Mesothelial cell of epicardium (in vitro differentiated cells): ENCODE results near the gene PTGFR. TPM values are rescaled to one million over a fixed set of nuclear protein-coding genes. Genes with fewer than 3 reads are reported as not detected.

Experiments used
- DNase-seq, 2 experiments: peaks; one replicate each; pipeline ENCODE4 v3.0.0; 2021; ENCODE audit warnings: low spot score in 2 of 2; ENCODE audit not compliant: unreplicated experiment in 2 of 2
- H3K27ac Mint-ChIP-seq: 2 replicates; pipeline ENCODE4 v1.8.0; 2021; ENCODE audit warnings: mixed read lengths
- H3K27me3 Mint-ChIP-seq: 2 replicates; pipeline ENCODE4 v1.8.0; 2021; ENCODE audit warnings: low read depth, mixed read lengths
- H3K36me3 Mint-ChIP-seq: 2 replicates; pipeline ENCODE4 v1.8.0; 2021; ENCODE audit warnings: mixed read lengths
- H3K4me1 Mint-ChIP-seq: 2 replicates; pipeline ENCODE4 v1.8.0; 2021; ENCODE audit warnings: mixed read lengths
- H3K4me3 Mint-ChIP-seq: 2 replicates; pipeline ENCODE4 v1.8.0; 2021; ENCODE audit warnings: mild to moderate bottlenecking, moderate library complexity, mixed read lengths
- H3K9me3 Mint-ChIP-seq: 2 replicates; pipeline ENCODE4 v1.8.0; 2021; ENCODE audit warnings: mixed read lengths
- total RNA-seq: library from RNA; stranded (reverse); gene quantifications from 3 replicates; pipeline ENCODE4 v1.2.1, GENCODE V29; 2021
- TF ChIP-seq, protein P1 (sequence below): fragments of 200-600 bp; sonication (generic); IDR thresholded peaks from one replicate; pipeline ENCODE4 v1.5.0; 2021; ENCODE audit warnings: antibody characterized with exemption; ENCODE audit not compliant: unreplicated experiment

Gene PTGFR
- total RNA-seq, 1 donor from 2014 or later, result 0.38 TPM

GRCh38 chr1:78587211-78587610 lies 96.4 kb downstream of the PTGFR start:
- no peak overlapping the region for H3K4me3 Mint-ChIP-seq
- no peak for DNase-seq
- H3K9me3 Mint-ChIP-seq, result no peaks in the 10 kb centered on the region
- H3K4me1 Mint-ChIP-seq, result no peaks in the 10 kb centered on the region
- no peak overlapping the region for H3K27ac Mint-ChIP-seq
- peaks cover 52% of the 10 kb centered on the region for H3K27me3 Mint-ChIP-seq
- TF ChIP-seq, protein P1, sequence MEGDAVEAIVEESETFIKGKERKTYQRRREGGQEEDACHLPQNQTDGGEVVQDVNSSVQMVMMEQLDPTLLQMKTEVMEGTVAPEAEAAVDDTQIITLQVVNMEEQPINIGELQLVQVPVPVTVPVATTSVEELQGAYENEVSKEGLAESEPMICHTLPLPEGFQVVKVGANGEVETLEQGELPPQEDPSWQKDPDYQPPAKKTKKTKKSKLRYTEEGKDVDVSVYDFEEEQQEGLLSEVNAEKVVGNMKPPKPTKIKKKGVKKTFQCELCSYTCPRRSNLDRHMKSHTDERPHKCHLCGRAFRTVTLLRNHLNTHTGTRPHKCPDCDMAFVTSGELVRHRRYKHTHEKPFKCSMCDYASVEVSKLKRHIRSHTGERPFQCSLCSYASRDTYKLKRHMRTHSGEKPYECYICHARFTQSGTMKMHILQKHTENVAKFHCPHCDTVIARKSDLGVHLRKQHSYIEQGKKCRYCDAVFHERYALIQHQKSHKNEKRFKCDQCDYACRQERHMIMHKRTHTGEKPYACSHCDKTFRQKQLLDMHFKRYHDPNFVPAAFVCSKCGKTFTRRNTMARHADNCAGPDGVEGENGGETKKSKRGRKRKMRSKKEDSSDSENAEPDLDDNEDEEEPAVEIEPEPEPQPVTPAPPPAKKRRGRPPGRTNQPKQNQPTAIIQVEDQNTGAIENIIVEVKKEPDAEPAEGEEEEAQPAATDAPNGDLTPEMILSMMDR, result no peak
- no peaks in the 10 kb centered on the region for H3K36me3 Mint-ChIP-seq

Other genes with a start within 250 kb of the PTGFR start
- gene IFI44L, start 129.5 kb downstream of the PTGFR start, total RNA-seq, result 86.8 to 105 TPM (median 88.6 TPM) in 3 replicates
- gene IFI44, start 158.9 kb downstream of the PTGFR start, total RNA-seq, result 77.1 to 94.3 TPM (median 81.4 TPM) in 3 replicates